ENCODE results near the gene FOXD3. TPM values are rescaled to one million over a fixed set of nuclear protein-coding genes. Genes with fewer than 3 reads are reported as not detected.

The FOXD3 gene
- total RNA-seq, result not detected

DNA sequence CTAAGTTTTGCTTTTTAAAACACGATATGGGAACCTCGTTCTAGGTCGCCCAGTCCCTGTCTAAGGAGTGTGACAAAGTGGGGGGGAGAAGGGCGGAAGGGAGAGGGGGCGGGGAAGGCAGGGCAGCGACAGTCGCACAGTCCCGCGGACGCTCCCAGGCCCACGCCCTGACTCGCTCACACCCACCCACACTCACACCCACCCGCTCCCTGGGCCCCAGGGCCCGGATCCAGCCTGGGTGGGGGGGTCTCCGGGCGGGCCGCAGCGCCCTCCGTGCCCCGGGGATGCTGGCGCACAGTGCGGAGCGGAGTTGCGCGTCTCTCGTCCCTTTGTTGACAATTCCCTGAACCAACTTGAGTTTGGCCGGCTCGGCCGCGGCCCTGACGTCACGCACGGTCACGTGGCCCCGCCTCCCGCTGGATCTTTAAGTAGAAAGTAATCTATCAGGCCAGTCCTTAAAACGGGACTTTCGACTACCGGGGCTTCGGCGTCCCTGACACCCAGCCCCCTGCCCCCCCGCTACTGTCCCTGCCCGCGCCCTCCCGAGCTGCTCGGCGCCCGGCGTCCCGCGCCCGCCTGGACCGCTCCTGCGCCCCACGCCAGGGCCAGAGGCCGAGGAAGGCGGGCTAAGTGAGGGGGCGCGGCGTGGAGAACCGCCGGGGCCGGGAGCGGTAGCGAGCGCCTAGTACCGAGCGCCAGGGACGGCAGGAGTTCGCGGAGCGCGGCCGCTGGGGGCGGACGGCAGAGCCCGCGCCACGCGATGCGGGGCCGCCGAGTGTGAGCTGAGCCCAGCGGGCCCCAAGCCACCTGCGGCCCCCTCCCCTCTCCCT lies at the start of gene FOXD3:
FOXD3 (plus strand) TSS at position 454 of the 830 bp plus-strand sequence. CDS start 492 bp downstream, outside the sequence.
- Histone ChIP-seq H3K4me1 (ENCODE audit: insufficient read depth, low read length) (peaks cover 64% of the 10 kb centered on the region), H3K4me3 (ENCODE audit: low read length) (peak within 1 kb of the TSS; percentile 34), H3K9me3 (ENCODE audit: low read depth, low read length) (no peaks in the 10 kb centered on the region), H3K27me3 (ENCODE audit: insufficient read depth, low read length) (peaks cover 93% of the 10 kb centered on the region)

DNA sequence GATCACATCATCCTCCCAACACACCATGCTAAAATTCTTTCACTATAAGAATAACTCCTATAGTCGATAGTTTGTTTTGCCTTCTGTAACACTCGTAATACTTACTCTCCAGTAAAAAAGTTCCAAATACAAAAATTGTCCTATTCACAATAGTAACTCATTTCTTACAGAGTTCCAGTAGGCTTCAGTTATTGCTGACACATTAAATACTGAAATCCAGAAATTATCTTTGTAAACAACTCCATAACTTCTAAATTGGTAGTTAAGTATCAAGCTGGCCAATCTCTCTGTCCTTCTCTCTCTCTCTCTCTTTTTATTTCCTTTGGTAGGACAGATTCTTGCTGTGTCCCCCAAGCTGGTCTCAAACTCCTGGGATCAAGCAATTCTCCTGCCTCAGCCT lies 49.6 kb upstream of the FOXD3 start:
- peaks cover 8% of the 10 kb centered on the region for H3K27me3 ChIP-seq (ENCODE audit: insufficient read depth, low read length)
- no peak overlapping the region for H3K4me3 ChIP-seq (ENCODE audit: low read length)
- no peaks in the 10 kb centered on the region for H3K9me3 ChIP-seq (ENCODE audit: low read depth, low read length)
- H3K4me1 ChIP-seq (ENCODE audit: insufficient read depth, low read length), result no peaks in the 10 kb centered on the region

- Histone ChIP-seq H3K27me3 (ENCODE audit: insufficient read depth, low read length) (peaks cover 5% of the 10 kb centered on the region), H3K4me1 (ENCODE audit: insufficient read depth, low read length) (no peaks in the 10 kb centered on the region), H3K9me3 (ENCODE audit: low read depth, low read length) (no peaks in the 10 kb centered on the region), H3K4me3 (ENCODE audit: low read length) (no peak overlapping the region)
These were observed 48.0 kb upstream of the FOXD3 start for GRCh38 chr1:63274371-63274770.

DNA sequence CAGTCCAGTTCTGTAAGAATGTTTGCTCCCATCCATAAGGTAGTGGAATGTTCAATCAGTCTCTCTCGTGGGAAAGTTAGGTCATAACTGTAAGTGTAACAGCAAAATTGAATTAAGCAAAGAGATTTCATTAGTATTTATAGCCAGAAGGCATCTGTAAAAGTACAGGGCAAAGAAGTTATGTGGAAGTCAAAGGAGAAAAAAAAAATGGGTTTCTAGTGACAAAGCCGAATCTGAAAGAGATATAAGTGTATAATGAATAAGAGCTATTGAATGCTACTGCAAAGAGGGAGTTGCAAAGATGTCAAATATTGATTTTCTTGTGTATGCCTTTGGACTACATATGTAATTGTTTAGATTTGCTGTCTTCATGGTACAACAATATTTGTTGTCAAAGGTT lies 47.4 kb upstream of the FOXD3 start:
- peaks cover 5% of the 10 kb centered on the region for H3K27me3 ChIP-seq (ENCODE audit: insufficient read depth, low read length)
- H3K9me3 ChIP-seq (ENCODE audit: low read depth, low read length), result no peaks in the 10 kb centered on the region
- H3K4me1 ChIP-seq (ENCODE audit: insufficient read depth, low read length), result no peaks in the 10 kb centered on the region
- no peak overlapping the region for H3K4me3 ChIP-seq (ENCODE audit: low read length)

GRCh38 chr1:63276624-63277023 lies 45.7 kb upstream of the FOXD3 start:
- no peaks in the 10 kb centered on the region for H3K4me1 ChIP-seq (ENCODE audit: insufficient read depth, low read length)
- peaks cover 5% of the 10 kb centered on the region for H3K27me3 ChIP-seq (ENCODE audit: insufficient read depth, low read length)
- H3K9me3 ChIP-seq (ENCODE audit: low read depth, low read length), result no peaks in the 10 kb centered on the region
- H3K4me3 ChIP-seq (ENCODE audit: low read length), result no peak overlapping the region

- H3K27me3 ChIP-seq (ENCODE audit: insufficient read depth, low read length), result peaks cover 5% of the 10 kb centered on the region
- no peaks in the 10 kb centered on the region for H3K4me1 ChIP-seq (ENCODE audit: insufficient read depth, low read length)
- no peaks in the 10 kb centered on the region for H3K9me3 ChIP-seq (ENCODE audit: low read depth, low read length)
- H3K4me3 ChIP-seq (ENCODE audit: low read length), result no peak overlapping the region
These were observed 44.9 kb upstream of the FOXD3 start for GRCh38 chr1:63277195-63278192.

GRCh38 chr1:63281753-63282152 lies 40.6 kb upstream of the FOXD3 start:
- no peaks in the 10 kb centered on the region for H3K27me3 ChIP-seq (ENCODE audit: insufficient read depth, low read length)
- H3K4me3 ChIP-seq (ENCODE audit: low read length), result no peak overlapping the region
- no peaks in the 10 kb centered on the region for H3K4me1 ChIP-seq (ENCODE audit: insufficient read depth, low read length)
- no peaks in the 10 kb centered on the region for H3K9me3 ChIP-seq (ENCODE audit: low read depth, low read length)

GRCh38 chr1:63289135-63289534 lies 33.2 kb upstream of the FOXD3 start:
- Histone ChIP-seq H3K27me3 (ENCODE audit: insufficient read depth, low read length) (peaks cover 2% of the 10 kb centered on the region), H3K4me3 (ENCODE audit: low read length) (no peak overlapping the region), H3K4me1 (ENCODE audit: insufficient read depth, low read length) (no peaks in the 10 kb centered on the region), H3K9me3 (ENCODE audit: low read depth, low read length) (peaks cover 10% of the 10 kb centered on the region)

DNA sequence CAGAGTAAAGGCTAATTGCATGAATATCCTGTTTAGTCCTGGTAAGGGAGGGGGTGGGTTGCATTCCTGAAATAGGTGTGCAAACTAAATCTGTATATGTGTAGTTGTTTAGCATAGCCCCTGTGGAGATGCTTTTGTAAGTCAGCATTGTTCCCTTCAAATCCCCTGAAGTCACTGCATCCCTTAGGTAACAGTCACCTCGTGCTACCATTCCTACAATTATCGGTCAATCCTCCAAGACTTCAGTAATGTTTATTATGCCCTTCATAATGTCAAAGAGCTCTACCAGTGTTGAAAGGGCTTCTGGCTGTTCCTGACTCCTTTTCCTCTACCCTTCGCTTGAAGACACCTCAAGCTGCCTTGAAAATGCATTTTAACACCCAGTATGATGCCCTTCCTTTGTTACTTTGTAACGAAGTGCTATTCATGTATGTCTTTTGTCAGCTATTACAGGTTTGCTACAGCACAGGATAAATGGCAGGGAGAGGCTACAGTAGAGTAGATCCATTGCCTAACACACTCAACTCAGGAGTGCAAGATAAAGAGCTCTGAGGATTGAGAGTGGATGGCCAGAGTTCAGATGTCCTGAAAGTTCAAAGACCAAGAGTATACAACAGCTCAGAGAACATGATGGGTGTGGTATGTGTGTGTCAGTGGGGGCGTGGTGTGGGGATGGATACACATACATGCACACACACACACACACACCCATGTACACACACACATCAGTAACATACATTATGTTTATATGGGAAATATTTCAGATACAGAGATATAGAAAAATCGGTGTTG lies 27.4 kb upstream of the FOXD3 start:
- H3K27me3 ChIP-seq (ENCODE audit: insufficient read depth, low read length), result peaks cover 11% of the 10 kb centered on the region
- H3K9me3 ChIP-seq (ENCODE audit: low read depth, low read length), result no peaks in the 10 kb centered on the region
- no peak overlapping the region for H3K4me3 ChIP-seq (ENCODE audit: low read length)
- H3K4me1 ChIP-seq (ENCODE audit: insufficient read depth, low read length), result no peaks in the 10 kb centered on the region

DNA sequence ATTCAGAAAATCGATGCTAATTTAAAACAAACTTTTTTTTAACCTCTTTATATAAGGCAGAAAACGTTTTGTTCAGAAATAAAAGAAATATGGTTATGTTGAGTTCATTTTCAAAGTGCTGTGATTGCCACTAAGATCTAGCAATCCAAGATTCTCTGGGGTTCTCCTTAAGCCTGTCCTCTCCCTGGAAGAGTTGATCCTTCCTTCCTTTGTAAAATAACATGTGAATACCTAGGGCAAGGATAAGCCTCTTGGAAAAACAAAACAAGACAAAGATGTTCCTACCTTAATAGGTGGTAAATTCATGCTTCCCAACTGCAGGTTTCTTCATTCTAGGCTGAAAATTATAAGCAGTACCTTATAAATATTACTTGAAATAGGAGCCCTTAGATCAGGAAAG lies 18.0 kb upstream of the FOXD3 start:
- peaks cover 30% of the 10 kb centered on the region for H3K27me3 ChIP-seq (ENCODE audit: insufficient read depth, low read length)
- no peak overlapping the region for H3K4me3 ChIP-seq (ENCODE audit: low read length)
- no peaks in the 10 kb centered on the region for H3K4me1 ChIP-seq (ENCODE audit: insufficient read depth, low read length)
- H3K9me3 ChIP-seq (ENCODE audit: low read depth, low read length), result peaks cover 8% of the 10 kb centered on the region

GRCh38 chr1:63305043-63305442 lies 17.3 kb upstream of the FOXD3 start:
- Histone ChIP-seq H3K4me1 (ENCODE audit: insufficient read depth, low read length) (no peaks in the 10 kb centered on the region), H3K9me3 (ENCODE audit: low read depth, low read length) (peaks cover 8% of the 10 kb centered on the region)

GRCh38 chr1:63307196-63307794 lies 15.1 kb upstream of the FOXD3 start:
- Histone ChIP-seq H3K27me3 (ENCODE audit: insufficient read depth, low read length) (peaks cover 30% of the 10 kb centered on the region), H3K9me3 (ENCODE audit: low read depth, low read length) (peaks cover 8% of the 10 kb centered on the region), H3K4me3 (ENCODE audit: low read length) (no peak overlapping the region), H3K4me1 (ENCODE audit: insufficient read depth, low read length) (no peaks in the 10 kb centered on the region)

More at GRCh38 chr1:63305043-63305442, 17.3 kb upstream of the FOXD3 start:
- H3K4me3 ChIP-seq (ENCODE audit: low read length), result no peak overlapping the region
- peaks cover 30% of the 10 kb centered on the region for H3K27me3 ChIP-seq (ENCODE audit: insufficient read depth, low read length)

GRCh38 chr1:63316598-63316983 lies 5.8 kb upstream of the FOXD3 start:
- Histone ChIP-seq H3K27me3 (ENCODE audit: insufficient read depth, low read length) (peaks cover 80% of the 10 kb centered on the region), H3K9me3 (ENCODE audit: low read depth, low read length) (no peaks in the 10 kb centered on the region), H3K4me1 (ENCODE audit: insufficient read depth, low read length) (peaks cover 39% of the 10 kb centered on the region), H3K4me3 (ENCODE audit: low read length) (no peak overlapping the region)

All from mononuclear cell (primary cell).